ENCODE results near the gene ABCB9. TPM values are rescaled to one million over a fixed set of nuclear protein-coding genes. Genes with fewer than 3 reads are reported as not detected.

Gene ABCB9
- total RNA-seq, 1 donor from 2014 or later, result 11.6 TPM

DNA sequence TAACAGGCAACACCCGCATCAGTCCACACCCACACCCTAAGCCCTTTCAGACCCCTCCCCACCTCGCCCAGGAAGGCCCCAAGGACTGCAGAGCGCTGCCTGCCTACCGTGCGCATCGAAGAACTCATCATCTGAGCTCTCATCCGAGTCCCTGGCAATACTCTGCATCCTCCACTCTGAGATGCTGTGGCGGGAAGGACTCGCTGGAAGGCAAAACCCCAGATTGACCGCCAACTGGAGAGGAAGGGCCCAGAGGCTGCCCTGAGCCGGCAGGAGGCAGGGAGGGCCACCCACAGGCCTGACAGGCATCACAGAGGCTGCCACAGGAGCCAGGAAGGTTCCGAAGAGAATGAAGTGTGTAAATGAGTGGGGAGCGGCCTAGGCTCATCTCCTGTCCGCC is 38.0 kb upstream of the ABCB9 start:
- Mint-ChIP-seq H3K27me3 (ENCODE audit: low read depth, unreplicated experiment) (peaks cover 3% of the 10 kb centered on the region), H3K9me3 (ENCODE audit: unreplicated experiment) (no peaks in the 10 kb centered on the region), H3K4me3 (ENCODE audit: unreplicated experiment) (no peak overlapping the region), H3K4me1 (ENCODE audit: low read depth, unreplicated experiment) (peaks cover 6% of the 10 kb centered on the region), H3K36me3 (ENCODE audit: low read depth, unreplicated experiment) (peaks cover 9% of the 10 kb centered on the region), H3K27ac (ENCODE audit: unreplicated experiment) (no peak overlapping the region)
- TF ChIP-seq, protein P1, sequence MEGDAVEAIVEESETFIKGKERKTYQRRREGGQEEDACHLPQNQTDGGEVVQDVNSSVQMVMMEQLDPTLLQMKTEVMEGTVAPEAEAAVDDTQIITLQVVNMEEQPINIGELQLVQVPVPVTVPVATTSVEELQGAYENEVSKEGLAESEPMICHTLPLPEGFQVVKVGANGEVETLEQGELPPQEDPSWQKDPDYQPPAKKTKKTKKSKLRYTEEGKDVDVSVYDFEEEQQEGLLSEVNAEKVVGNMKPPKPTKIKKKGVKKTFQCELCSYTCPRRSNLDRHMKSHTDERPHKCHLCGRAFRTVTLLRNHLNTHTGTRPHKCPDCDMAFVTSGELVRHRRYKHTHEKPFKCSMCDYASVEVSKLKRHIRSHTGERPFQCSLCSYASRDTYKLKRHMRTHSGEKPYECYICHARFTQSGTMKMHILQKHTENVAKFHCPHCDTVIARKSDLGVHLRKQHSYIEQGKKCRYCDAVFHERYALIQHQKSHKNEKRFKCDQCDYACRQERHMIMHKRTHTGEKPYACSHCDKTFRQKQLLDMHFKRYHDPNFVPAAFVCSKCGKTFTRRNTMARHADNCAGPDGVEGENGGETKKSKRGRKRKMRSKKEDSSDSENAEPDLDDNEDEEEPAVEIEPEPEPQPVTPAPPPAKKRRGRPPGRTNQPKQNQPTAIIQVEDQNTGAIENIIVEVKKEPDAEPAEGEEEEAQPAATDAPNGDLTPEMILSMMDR (IDR thresholded peaks at IDR 0.05; ENCODE audit: insufficient read depth, low read depth, low read length), result no peak
- TF ChIP-seq EZH2 (IDR thresholded peaks at IDR 0.05; ENCODE audit: insufficient read depth, low read length), result no peak
- no peak for DNase-seq (ENCODE audit: low read depth)
- no peak overlapping the region for H3K4me2 ChIP-seq (ENCODE audit: low read length)
- H3K4me3 ChIP-seq (ENCODE audit: insufficient read depth, low read depth, low read length), result no peak overlapping the region
- no peak for FAIRE-seq
- H3K36me3 ChIP-seq (ENCODE audit: insufficient read depth, low read length), result no peaks in the 10 kb centered on the region
- H3K27ac ChIP-seq (ENCODE audit: low read depth, low read length), result no peak overlapping the region
- no peak overlapping the region for H2AFZ ChIP-seq (ENCODE audit: low read depth, low read length)
- H3K9me3 ChIP-seq (ENCODE audit: insufficient read depth, low read depth, low read length), result no peaks in the 10 kb centered on the region
- no peak overlapping the region for H3K9ac ChIP-seq (ENCODE audit: low read length)
- no peaks in the 10 kb centered on the region for H3K79me2 ChIP-seq (ENCODE audit: insufficient read depth, low read length)
- no peaks in the 10 kb centered on the region for H3K27me3 ChIP-seq (ENCODE audit: insufficient read depth, low read length)
- H3K4me1 ChIP-seq (ENCODE audit: insufficient read depth, low read length), result peaks cover 6% of the 10 kb centered on the region
- H4K20me1 ChIP-seq (ENCODE audit: insufficient read depth, low read length), result no peaks in the 10 kb centered on the region

DNA sequence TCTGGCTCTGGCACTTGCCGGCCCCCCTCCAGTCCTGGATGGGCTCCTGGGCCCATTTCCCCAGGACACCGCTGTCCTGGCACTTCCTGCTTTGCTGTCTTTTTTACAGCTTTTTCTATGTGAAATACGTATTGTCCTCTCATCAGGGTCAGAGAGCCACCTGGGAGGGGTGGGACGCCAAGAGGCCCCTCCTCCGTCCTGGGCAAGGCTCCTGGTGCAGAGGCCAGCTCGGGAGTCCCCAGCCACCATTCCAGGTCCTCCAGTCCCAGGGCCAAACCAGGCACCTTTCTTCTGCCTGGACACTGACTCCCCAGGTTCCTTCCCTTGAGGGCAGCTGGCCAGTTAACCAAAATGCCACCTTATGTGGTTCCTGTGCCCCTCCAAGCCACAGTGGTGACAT is 37.0 kb upstream of the ABCB9 start:
- FAIRE-seq, result no peak
- no peak overlapping the region for H3K4me3 Mint-ChIP-seq (ENCODE audit: unreplicated experiment)

DNA sequence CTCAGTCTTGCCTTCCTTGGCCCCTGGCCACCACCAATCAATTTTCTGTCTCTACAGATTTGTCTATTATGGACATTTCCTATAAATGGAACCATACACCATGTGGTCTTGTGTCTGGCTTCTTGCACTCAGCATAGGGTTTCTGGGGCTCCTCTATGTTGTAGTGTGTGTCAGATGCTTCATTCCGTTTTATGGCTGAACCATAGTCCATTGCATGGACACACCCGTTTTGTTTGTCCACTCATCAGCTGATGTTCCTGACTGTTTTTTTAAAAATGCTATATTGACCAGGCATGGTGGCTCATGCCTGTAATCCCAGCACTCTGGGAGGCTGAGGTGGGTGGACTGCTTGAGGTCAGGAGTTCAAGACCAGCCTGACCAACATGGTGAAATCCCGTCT is 35.2 kb upstream of the ABCB9 start:
- Mint-ChIP-seq H3K36me3 (ENCODE audit: low read depth, unreplicated experiment) (peaks cover 7% of the 10 kb centered on the region), H3K9me3 (ENCODE audit: unreplicated experiment) (peaks cover 1% of the 10 kb centered on the region), H3K4me3 (ENCODE audit: unreplicated experiment) (no peak overlapping the region), H3K27ac (ENCODE audit: unreplicated experiment) (no peak overlapping the region), H3K27me3 (ENCODE audit: low read depth, unreplicated experiment) (peaks cover 3% of the 10 kb centered on the region), H3K4me1 (ENCODE audit: low read depth, unreplicated experiment) (no peaks in the 10 kb centered on the region)
- H3K4me3 ChIP-seq (ENCODE audit: insufficient read depth, low read depth, low read length), result no peak overlapping the region
- FAIRE-seq (no peak), DNase-seq (ENCODE audit: low read depth) (no peak)
- H3K4me2 ChIP-seq (ENCODE audit: low read length), result no peak overlapping the region
- TF ChIP-seq, protein P1 (IDR thresholded peaks at IDR 0.05; ENCODE audit: insufficient read depth, low read depth, low read length), result no peak
- TF ChIP-seq EZH2 (IDR thresholded peaks at IDR 0.05; ENCODE audit: insufficient read depth, low read length), result no peak
- no peak overlapping the region for H2AFZ ChIP-seq (ENCODE audit: low read depth, low read length)
- no peaks in the 10 kb centered on the region for H3K79me2 ChIP-seq (ENCODE audit: insufficient read depth, low read length)
- no peak overlapping the region for H3K9ac ChIP-seq (ENCODE audit: low read length)
- no peaks in the 10 kb centered on the region for H4K20me1 ChIP-seq (ENCODE audit: insufficient read depth, low read length)
- H3K27me3 ChIP-seq (ENCODE audit: insufficient read depth, low read length), result no peaks in the 10 kb centered on the region
- no peaks in the 10 kb centered on the region for H3K4me1 ChIP-seq (ENCODE audit: insufficient read depth, low read length)
- H3K9me3 ChIP-seq (ENCODE audit: insufficient read depth, low read depth, low read length), result no peaks in the 10 kb centered on the region
- H3K36me3 ChIP-seq (ENCODE audit: insufficient read depth, low read length), result no peaks in the 10 kb centered on the region
- H3K27ac ChIP-seq (ENCODE audit: low read depth, low read length), result no peak overlapping the region

More for the DNA sequence above, 37.0 kb upstream of the ABCB9 start:
- Histone ChIP-seq H3K9me3 (ENCODE audit: insufficient read depth, low read depth, low read length) (no peaks in the 10 kb centered on the region), H3K27ac (ENCODE audit: low read depth, low read length) (no peak overlapping the region), H3K4me3 (ENCODE audit: insufficient read depth, low read depth, low read length) (no peak overlapping the region), H3K27me3 (ENCODE audit: insufficient read depth, low read length) (no peaks in the 10 kb centered on the region), H2AFZ (ENCODE audit: low read depth, low read length) (no peak overlapping the region), H3K9ac (ENCODE audit: low read length) (no peak overlapping the region), H3K36me3 (ENCODE audit: insufficient read depth, low read length) (no peaks in the 10 kb centered on the region), H4K20me1 (ENCODE audit: insufficient read depth, low read length) (no peaks in the 10 kb centered on the region), H3K79me2 (ENCODE audit: insufficient read depth, low read length) (no peaks in the 10 kb centered on the region), H3K4me1 (ENCODE audit: insufficient read depth, low read length) (peaks cover 6% of the 10 kb centered on the region), H3K4me2 (ENCODE audit: low read length) (no peak overlapping the region)
- peaks cover 9% of the 10 kb centered on the region for H3K36me3 Mint-ChIP-seq (ENCODE audit: low read depth, unreplicated experiment)
- peaks cover 6% of the 10 kb centered on the region for H3K4me1 Mint-ChIP-seq (ENCODE audit: low read depth, unreplicated experiment)
- H3K9me3 Mint-ChIP-seq (ENCODE audit: unreplicated experiment), result peaks cover 1% of the 10 kb centered on the region
- TF ChIP-seq, protein P1 (IDR thresholded peaks at IDR 0.05; ENCODE audit: insufficient read depth, low read depth, low read length), result no peak
- TF ChIP-seq EZH2 (IDR thresholded peaks at IDR 0.05; ENCODE audit: insufficient read depth, low read length), result no peak
- DNase-seq (ENCODE audit: low read depth), result no peak
- H3K27me3 Mint-ChIP-seq (ENCODE audit: low read depth, unreplicated experiment), result peaks cover 3% of the 10 kb centered on the region
- H3K27ac Mint-ChIP-seq (ENCODE audit: unreplicated experiment), result no peak overlapping the region
